Nephron progenitor cell (in vitro differentiated cells): ENCODE data around the gene PTK6.

Experiments used
- DNase-seq: peaks from one replicate; pipeline ENCODE4 v3.0.0; 2021
- H3K27ac Mint-ChIP-seq: 2 replicates; pipeline ENCODE4 v1.8.0; 2021; ENCODE audit warnings: mild to moderate bottlenecking, moderate library complexity, mixed read lengths
- H3K27me3 Mint-ChIP-seq: 2 replicates; pipeline ENCODE4 v1.8.0; 2021; ENCODE audit warnings: mild to moderate bottlenecking, low read depth, mixed read lengths; ENCODE audit not compliant: poor library complexity
- H3K36me3 Mint-ChIP-seq: 2 replicates; pipeline ENCODE4 v1.8.0; 2021; ENCODE audit warnings: low read depth, mixed read lengths
- H3K4me1 Mint-ChIP-seq: 2 replicates; pipeline ENCODE4 v1.8.0; 2021; ENCODE audit warnings: mixed read lengths
- H3K4me3 Mint-ChIP-seq: 2 replicates; pipeline ENCODE4 v1.8.0; 2021; ENCODE audit warnings: mild to moderate bottlenecking, moderate library complexity, mixed read lengths
- H3K9me3 Mint-ChIP-seq: 2 replicates; pipeline ENCODE4 v1.8.0; 2021; ENCODE audit warnings: mild to moderate bottlenecking, moderate library complexity, mixed read lengths
- CTCF ChIP-seq: fragments of 200-600 bp; sonication (generic); IDR thresholded peaks from 2 replicates; pipeline ENCODE4 v1.5.0; 2021; ENCODE audit warnings: antibody characterized with exemption

The PTK6 gene

GRCh38 chr20:63505723-63506122 is 31.5 kb downstream of the PTK6 start:
- TF ChIP-seq CTCF: no peak
- Mint-ChIP-seq H3K36me3 (peaks cover 5% of the 10 kb centered on the region), H3K4me3 (no peak overlapping the region), H3K27ac (no peak overlapping the region), H3K4me1 (peaks cover 6% of the 10 kb centered on the region), H3K9me3 (peaks cover 60% of the 10 kb centered on the region), H3K27me3 (peaks cover 65% of the 10 kb centered on the region)
- DNase-seq: no peak

DNA sequence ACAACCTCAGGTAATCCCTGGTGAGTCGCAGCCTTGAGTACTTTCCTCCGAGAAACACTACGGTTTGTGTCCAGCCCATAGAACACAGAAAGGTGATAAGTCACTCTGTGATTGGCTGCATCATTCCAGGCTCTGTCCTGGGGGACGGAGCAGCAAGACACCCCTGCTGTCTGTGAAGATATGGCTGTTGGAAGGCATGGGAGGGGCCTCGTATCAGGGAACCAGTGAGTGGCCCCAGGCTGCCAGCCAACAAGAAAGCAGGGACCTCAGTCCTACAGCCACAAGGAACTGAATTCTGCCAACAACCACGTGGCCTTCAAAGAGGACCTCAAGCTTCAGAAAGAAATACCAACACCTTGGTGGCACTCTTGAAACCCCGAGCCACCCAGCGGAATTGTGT is 31.9 kb downstream of the PTK6 start:
- no peak for DNase-seq
- Mint-ChIP-seq H3K27ac (no peak overlapping the region), H3K36me3 (peaks cover 5% of the 10 kb centered on the region), H3K4me1 (peaks cover 6% of the 10 kb centered on the region), H3K4me3 (no peak overlapping the region), H3K9me3 (peaks cover 57% of the 10 kb centered on the region), H3K27me3 (peaks cover 66% of the 10 kb centered on the region)
- no peak for TF ChIP-seq CTCF

GRCh38 chr20:63504642-63505041 is 32.5 kb downstream of the PTK6 start:
- peaks cover 5% of the 10 kb centered on the region for H3K36me3 Mint-ChIP-seq
- H3K4me1 Mint-ChIP-seq: peaks cover 6% of the 10 kb centered on the region
- H3K27me3 Mint-ChIP-seq: peaks cover 68% of the 10 kb centered on the region
- H3K27ac Mint-ChIP-seq: no peak overlapping the region
- DNase-seq: no peak
- H3K9me3 Mint-ChIP-seq: peaks cover 51% of the 10 kb centered on the region
- H3K4me3 Mint-ChIP-seq: no peak overlapping the region
- TF ChIP-seq CTCF: no peak

- Mint-ChIP-seq H3K27ac (no peak overlapping the region), H3K4me3 (no peak overlapping the region), H3K9me3 (peaks cover 43% of the 10 kb centered on the region), H3K36me3 (peaks cover 5% of the 10 kb centered on the region), H3K27me3 (peaks cover 73% of the 10 kb centered on the region), H3K4me1 (peaks cover 6% of the 10 kb centered on the region)
- TF ChIP-seq CTCF: no peak
- DNase-seq: no peak
These were observed 33.7 kb downstream of the PTK6 start for GRCh38 chr20:63503524-63503923.

DNA sequence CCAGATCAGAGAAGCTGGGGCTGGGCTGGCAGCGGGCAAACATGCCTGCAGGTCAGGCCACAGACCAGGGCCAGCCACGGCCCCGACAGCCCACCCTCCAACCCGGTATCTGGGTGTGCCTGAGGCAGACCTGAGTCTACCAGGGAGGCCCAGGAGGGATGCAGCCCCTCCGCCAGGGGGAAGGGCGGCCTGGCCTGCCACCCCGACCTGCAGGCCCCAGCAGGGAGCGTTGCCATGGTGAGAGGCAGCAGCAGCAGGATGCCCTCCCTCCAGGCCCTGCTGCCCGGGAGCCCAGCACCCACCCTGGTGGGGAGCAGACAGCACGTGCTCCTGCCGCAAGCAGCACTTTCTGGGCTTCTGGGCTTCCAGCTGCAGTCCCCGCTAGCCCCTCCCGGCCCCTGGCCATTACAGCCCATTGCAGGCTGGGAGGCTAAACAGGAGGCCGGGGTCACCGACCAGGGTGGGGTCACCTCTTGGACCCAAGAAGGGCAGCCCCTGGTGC is 34.5 kb downstream of the PTK6 start:
- DNase-seq: no peak
- Mint-ChIP-seq H3K36me3 (peaks cover 5% of the 10 kb centered on the region), H3K4me3 (no peak overlapping the region), H3K4me1 (peaks cover 6% of the 10 kb centered on the region), H3K9me3 (peaks cover 35% of the 10 kb centered on the region), H3K27me3 (peaks cover 72% of the 10 kb centered on the region), H3K27ac (no peak overlapping the region)
- TF ChIP-seq CTCF: no peak

- TF ChIP-seq CTCF: no peak
- Mint-ChIP-seq H3K9me3 (peaks cover 32% of the 10 kb centered on the region), H3K27me3 (peaks cover 75% of the 10 kb centered on the region), H3K27ac (no peak overlapping the region), H3K4me3 (no peak overlapping the region), H3K4me1 (peaks cover 6% of the 10 kb centered on the region), H3K36me3 (peaks cover 5% of the 10 kb centered on the region)
- no peak for DNase-seq
These were observed 35.1 kb downstream of the PTK6 start for GRCh38 chr20:63501818-63502670.
